ENCODE data around the gene CD9.
A peak's percentile ranks its signal among the peaks of the same experiment; 100 is the strongest.

CD9 gene

GRCh38 chr12:6276956-6277620 is 76.9 kb downstream of the CD9 start:
- Mint-ChIP-seq H3K27me3 (peaks cover 70% of the 10 kb centered on the region), H3K27ac (no peak overlapping the region), H3K9me3 (no peaks in the 10 kb centered on the region), H3K4me3 (no peak overlapping the region), H3K4me1 (peaks cover 10% of the 10 kb centered on the region), H3K36me3 (no peaks in the 10 kb centered on the region)
- no peak for ATAC-seq

DNA sequence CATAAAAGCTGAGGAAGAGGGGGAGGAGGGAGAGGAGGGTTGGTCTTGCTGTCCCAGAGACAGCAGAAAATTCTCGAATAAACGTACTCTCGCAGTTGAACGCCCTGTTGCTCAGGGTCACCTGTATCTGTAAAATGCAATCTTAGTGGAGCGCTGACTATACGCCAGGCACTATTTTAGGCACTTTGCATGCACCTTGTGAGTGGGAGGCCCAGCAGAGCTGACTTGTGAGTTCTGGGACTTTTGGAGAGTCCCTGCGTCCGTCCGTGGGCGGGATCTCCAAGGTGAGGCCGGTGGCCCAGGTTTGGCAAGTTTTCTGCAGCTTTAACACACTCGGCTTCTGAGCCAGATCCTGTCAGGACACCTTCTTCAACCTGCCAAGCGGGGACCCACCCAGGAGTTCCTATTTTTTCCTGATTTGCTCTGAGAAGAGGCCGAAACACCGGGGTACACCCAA is 77.8 kb downstream of the CD9 start:
- Mint-ChIP-seq H3K27ac (peak overlapping the region; percentile 86), H3K4me1 (peaks cover 8% of the 10 kb centered on the region), H3K27me3 (peaks cover 78% of the 10 kb centered on the region), H3K36me3 (no peaks in the 10 kb centered on the region), H3K9me3 (no peaks in the 10 kb centered on the region), H3K4me3 (peak overlapping the region; percentile 89)
- peak; percentile 52 for ATAC-seq

GRCh38 chr12:6278439-6279255 is 78.4 kb downstream of the CD9 start:
- Mint-ChIP-seq H3K36me3 (no peaks in the 10 kb centered on the region), H3K27ac (peak overlapping the region; percentile 86), H3K4me3 (peak overlapping the region; percentile 89), H3K4me1 (peaks cover 6% of the 10 kb centered on the region), H3K9me3 (no peaks in the 10 kb centered on the region), H3K27me3 (peaks cover 77% of the 10 kb centered on the region)
- ATAC-seq: peak; percentile 94

DNA sequence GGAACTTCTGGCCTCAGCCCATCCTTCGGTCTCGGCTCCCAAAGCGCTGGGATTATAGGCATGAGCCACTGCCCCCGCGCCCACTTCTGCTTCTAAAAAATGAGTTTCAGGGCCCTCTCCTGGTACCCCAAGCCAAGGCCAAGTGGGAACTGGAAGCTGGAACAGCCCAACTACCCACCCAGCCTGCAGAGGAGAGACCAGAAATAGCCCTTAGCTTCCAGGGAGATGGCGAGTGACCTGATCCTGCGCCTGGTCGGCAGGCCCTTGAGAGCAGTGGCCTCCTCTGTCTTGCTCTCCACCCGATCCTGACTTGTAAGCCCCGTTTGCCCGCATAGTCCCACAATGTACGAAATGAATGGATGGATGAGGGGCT is 79.0 kb downstream of the CD9 start:
- Mint-ChIP-seq H3K9me3 (no peaks in the 10 kb centered on the region), H3K4me1 (peaks cover 6% of the 10 kb centered on the region), H3K27me3 (peaks cover 76% of the 10 kb centered on the region), H3K27ac (no peak overlapping the region), H3K4me3 (peak overlapping the region; percentile 49), H3K36me3 (no peaks in the 10 kb centered on the region)
- no peak for ATAC-seq

- no peak overlapping the region for H3K4me3 Mint-ChIP-seq
- no peak for ATAC-seq
- H3K9me3 Mint-ChIP-seq: no peaks in the 10 kb centered on the region
- peaks cover 76% of the 10 kb centered on the region for H3K27me3 Mint-ChIP-seq
- H3K27ac Mint-ChIP-seq: no peak overlapping the region
- peaks cover 6% of the 10 kb centered on the region for H3K4me1 Mint-ChIP-seq
- H3K36me3 Mint-ChIP-seq: no peaks in the 10 kb centered on the region
Observed at GRCh38 chr12:6279631-6280030, 79.4 kb downstream of the CD9 start.

GRCh38 chr12:6280053-6280469 is 79.9 kb downstream of the CD9 start:
- Mint-ChIP-seq H3K4me1 (peaks cover 11% of the 10 kb centered on the region), H3K36me3 (no peaks in the 10 kb centered on the region), H3K4me3 (no peak overlapping the region), H3K27me3 (peaks cover 72% of the 10 kb centered on the region), H3K9me3 (no peaks in the 10 kb centered on the region), H3K27ac (no peak overlapping the region)
- no peak for ATAC-seq

DNA sequence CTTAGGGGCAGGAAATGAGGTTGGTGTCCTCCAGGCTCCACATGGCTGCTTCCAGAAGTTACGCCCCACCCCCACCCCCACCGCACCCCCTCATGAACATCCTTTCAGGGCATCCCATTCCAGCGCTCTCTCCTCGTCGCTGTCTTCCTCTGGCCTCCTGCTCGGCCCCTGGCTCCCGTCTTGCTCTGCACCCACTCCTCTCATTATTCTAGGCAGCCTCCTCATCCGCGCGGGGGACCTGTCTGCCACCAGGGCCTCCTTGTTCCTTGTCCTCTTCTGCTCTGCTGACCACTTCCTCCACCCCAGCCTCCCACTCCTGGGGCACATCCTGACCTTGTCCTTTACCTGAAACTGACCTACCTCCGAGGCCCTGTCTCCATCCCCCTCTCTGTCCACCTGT is 80.5 kb downstream of the CD9 start:
- Mint-ChIP-seq H3K36me3 (no peaks in the 10 kb centered on the region), H3K4me3 (peak overlapping the region; percentile 10), H3K9me3 (no peaks in the 10 kb centered on the region), H3K27ac (no peak overlapping the region), H3K4me1 (peaks cover 12% of the 10 kb centered on the region), H3K27me3 (peaks cover 66% of the 10 kb centered on the region)
- no peak for ATAC-seq

DNA sequence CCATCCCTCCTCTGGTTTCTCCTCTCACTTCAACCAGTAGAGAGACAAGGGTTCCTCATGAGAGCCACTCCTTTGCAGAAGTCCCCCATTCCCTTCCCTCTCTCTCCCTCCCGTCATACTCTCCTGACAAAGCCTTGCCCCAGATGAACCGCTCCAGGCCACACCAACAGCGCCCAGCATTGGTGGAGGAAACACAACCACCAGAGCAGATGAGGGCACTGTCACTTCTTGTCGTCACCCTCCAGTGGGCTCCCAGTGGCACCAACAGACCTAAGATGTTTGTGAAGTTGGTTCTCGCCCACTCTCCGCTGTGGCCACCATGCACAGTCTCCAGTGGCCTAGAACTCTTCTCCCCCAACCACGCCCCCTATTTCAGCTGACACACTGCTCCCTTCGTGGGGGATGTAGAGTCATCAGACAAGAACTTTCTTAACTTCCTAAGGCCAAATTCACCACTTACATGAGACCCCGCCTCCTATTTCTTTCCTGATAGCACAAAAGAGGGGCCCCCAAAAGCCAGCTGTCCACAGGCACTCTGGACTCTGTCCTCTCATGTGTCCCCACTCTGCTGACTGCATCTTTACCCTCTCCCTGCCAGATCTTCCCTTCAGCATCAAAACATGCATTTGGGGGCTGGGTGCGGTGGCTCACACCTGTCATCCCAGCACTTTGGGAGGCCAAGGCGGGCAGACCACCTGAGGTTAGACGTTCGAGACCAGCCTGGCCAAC is 81.0 kb downstream of the CD9 start:
- Mint-ChIP-seq H3K27me3 (peaks cover 60% of the 10 kb centered on the region), H3K9me3 (no peaks in the 10 kb centered on the region), H3K4me3 (no peak overlapping the region), H3K4me1 (peaks cover 12% of the 10 kb centered on the region), H3K36me3 (no peaks in the 10 kb centered on the region), H3K27ac (no peak overlapping the region)
- ATAC-seq: no peak

DNA sequence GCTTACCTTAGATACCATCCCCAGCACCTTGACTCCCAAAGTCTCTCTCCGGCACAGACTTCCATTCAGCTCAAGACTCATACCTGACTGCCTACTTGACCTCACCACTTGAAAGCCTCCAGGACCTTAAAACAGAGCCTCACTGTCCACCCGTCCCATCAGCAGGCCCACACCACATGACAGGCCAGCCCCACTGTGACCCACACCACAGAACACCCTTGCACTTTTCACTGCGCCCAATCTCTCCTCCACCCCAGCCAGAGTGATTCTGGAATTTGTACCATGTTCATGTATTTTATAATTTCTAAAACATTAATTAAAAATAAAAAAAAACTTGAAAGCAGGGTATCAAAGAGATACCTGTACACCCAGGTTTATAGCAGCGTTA is 82.2 kb downstream of the CD9 start:
- H3K27me3 Mint-ChIP-seq: peaks cover 52% of the 10 kb centered on the region
- no peak for ATAC-seq
- no peak overlapping the region for H3K4me3 Mint-ChIP-seq
- peaks cover 12% of the 10 kb centered on the region for H3K4me1 Mint-ChIP-seq
- H3K9me3 Mint-ChIP-seq: no peaks in the 10 kb centered on the region
- H3K36me3 Mint-ChIP-seq: no peaks in the 10 kb centered on the region
- H3K27ac Mint-ChIP-seq: no peak overlapping the region

DNA sequence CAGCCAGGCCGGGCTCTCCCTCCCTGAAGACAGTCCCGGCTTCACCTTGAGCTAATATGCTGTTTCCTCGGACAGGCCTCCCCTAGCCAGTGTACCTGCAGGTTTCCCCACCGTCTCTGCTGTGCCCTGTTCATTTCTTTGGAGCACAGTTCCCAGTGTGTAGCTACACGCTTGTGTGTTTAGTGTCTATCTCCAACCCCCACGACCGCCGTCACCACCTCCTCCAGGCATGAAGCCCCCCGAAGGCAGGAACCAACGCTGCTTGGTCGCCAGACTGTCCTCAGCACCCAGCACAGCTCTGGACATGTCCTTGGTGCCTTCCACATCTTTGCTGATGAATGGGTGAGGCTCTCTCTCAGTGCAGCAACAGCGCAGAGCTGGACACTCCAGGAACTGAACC is 84.1 kb downstream of the CD9 start:
- Mint-ChIP-seq H3K9me3 (no peaks in the 10 kb centered on the region), H3K27me3 (peaks cover 51% of the 10 kb centered on the region), H3K4me1 (peaks cover 6% of the 10 kb centered on the region), H3K4me3 (no peak overlapping the region), H3K36me3 (no peaks in the 10 kb centered on the region), H3K27ac (no peak overlapping the region)
- ATAC-seq: no peak

DNA sequence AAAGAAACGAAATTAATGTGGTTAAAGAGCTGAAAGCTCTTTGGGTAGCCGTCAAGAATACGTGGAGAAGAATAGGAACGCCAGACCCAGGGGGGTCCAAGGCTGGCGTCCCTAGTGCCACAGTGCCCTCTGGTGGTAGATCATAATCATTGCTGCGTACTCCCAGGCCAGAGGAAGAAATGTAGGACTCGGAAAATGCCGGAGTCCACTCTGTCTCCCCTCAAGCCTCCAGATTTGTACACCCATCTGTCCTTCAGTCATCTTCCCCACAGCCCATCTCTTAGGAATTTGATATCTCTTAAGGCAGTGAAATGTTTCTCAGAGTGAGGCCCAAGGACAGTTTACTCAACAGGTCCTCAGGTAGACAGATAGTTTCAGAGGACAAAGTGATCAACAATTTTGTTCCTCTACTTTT is 84.9 kb downstream of the CD9 start:
- H3K4me1 Mint-ChIP-seq: peaks cover 6% of the 10 kb centered on the region
- H3K9me3 Mint-ChIP-seq: no peaks in the 10 kb centered on the region
- H3K27me3 Mint-ChIP-seq: peaks cover 51% of the 10 kb centered on the region
- no peak overlapping the region for H3K27ac Mint-ChIP-seq
- H3K4me3 Mint-ChIP-seq: no peak overlapping the region
- peak; percentile 74 for ATAC-seq
- no peaks in the 10 kb centered on the region for H3K36me3 Mint-ChIP-seq

- Mint-ChIP-seq H3K9me3 (no peaks in the 10 kb centered on the region), H3K27me3 (peaks cover 44% of the 10 kb centered on the region), H3K36me3 (no peaks in the 10 kb centered on the region), H3K4me3 (no peak overlapping the region), H3K27ac (no peak overlapping the region), H3K4me1 (peaks cover 6% of the 10 kb centered on the region)
- ATAC-seq: no peak
Observed at GRCh38 chr12:6285532-6286306, 85.5 kb downstream of the CD9 start.

All from stimulated activated memory B cell treated with anti-CD40 and anti-IgM and Interleukin-4, amounts not matched to agents 10 μg/mL and 1 μg/mL and 100 μg/mL, for 72 hours (primary cell).